NCI-H1105 (cell line): ENCODE results near the gene RNU7-1.

Experiments used
- DNase-seq: peaks from one replicate; lab custom pipeline; 2025; lab: John Stamatoyannopoulos, UW

The RNU7-1 gene

DNA sequence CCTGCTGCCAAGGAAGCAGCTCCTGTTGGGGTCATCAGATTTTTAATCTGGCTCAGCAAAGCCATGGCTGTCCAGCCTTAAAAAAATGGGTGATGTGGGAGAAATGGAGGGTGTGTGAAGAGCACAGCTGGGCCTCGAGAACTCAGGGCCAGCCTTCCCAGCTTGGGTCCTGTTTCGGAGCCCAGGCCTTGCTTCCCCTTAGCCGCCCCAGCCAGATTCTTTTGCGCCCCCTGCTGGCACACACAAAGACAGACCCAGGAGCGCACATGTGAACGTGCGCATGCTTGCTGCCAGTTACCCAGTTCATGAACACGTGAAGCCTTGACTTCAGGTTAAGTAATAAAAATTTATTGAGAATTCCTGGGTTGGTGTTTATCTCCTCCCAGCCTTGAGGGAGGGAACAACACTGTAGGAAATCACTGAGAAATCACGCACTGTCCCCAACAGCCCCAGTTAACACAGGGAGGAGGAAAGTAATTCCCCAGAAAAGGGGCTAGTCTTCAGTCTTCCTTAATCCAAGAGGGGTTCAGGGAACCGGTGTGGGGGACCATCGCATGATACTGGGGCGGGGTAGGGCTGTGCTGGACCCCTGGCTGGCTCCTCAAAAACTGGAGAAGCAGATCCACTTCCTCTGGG is 21.5 kb downstream of the RNU7-1 start:
- peak; percentile 92 for DNase-seq

DNA sequence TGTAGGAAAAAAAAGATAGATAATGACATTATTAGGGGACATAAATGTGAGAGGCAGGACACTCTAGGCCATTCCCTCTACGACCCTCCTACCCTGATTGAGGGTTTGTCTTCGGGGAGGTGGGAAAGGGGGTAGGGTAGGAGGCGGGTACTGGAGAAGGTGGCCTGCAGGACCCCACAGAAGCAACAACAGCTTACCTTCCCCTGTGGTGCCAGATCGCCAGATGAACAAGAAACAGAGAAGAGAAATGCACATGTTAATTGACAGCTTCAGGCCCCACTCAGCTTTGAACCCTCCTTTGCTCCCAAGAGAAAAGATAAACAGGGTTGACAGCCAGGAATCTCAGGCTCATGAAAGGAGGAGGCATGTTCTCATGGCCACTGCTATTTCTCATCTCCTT is 22.1 kb downstream of the RNU7-1 start:
- no peak for DNase-seq

- DNase-seq: no peak
Observed at GRCh38 chr12:6966351-6966750, 22.7 kb downstream of the RNU7-1 start.

GRCh38 chr12:6967651-6968100 is 24.1 kb downstream of the RNU7-1 start:
- no peak for DNase-seq

- no peak for DNase-seq
Observed at GRCh38 chr12:6968426-6968825, 24.8 kb downstream of the RNU7-1 start.

- DNase-seq: no peak
Observed at GRCh38 chr12:6970096-6970527, 26.5 kb downstream of the RNU7-1 start.

GRCh38 chr12:6974180-6974579 is 30.6 kb downstream of the RNU7-1 start:
- DNase-seq: no peak

DNA sequence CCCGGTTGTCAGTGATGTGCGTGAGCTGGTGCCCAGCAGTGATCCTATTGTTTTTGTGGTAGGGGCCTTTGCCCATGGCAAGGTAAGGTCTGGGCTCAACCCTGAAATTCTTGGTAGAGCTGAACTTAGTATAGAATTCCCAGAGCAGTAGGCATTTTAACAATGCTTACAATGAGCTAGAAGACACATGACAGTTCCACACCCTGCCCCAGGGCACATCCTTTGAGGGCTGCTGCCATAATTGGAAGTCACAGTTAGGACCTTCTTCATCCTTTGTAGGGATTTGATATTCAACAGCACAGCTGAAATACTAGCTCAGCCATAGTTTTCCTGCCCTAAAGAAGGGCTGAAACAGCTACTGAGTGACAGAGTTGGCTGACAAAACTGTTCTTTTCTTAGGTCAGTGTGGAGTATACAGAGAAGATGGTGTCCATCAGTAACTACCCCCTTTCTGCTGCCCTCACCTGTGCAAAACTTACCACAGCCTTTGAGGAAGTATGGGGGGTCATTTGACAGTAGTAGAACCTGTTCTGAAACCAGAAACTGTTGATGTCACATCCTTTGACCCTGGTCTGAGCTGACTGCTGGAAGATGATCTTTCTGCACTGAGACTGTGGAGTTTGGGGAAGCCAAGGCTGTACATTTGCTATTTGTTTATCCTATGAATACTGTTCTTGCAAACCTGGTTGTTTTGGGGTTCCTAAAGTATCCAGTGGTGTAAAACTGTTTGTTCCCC is 31.8 kb downstream of the RNU7-1 start:
- DNase-seq: no peak

DNA sequence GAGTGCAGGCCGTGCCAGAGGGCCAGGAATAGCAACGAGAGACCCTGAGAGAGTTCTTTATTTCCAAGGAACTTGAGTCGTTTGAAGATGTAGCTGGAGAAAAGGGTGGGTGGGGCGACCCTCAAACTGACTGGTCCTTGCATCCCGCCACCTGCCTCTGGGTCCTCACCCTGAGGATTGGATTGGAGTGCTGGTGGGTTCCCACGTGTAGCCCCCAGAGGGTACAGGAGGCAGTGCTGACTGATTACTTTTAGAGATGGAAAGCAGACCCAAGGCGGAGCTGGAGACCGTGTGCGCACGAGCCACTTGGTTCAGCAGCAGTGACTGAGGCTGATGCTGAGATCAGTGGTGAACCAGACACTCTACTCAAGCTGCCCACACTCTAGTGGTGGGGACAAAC is 34.0 kb downstream of the RNU7-1 start:
- DNase-seq: no peak

DNA sequence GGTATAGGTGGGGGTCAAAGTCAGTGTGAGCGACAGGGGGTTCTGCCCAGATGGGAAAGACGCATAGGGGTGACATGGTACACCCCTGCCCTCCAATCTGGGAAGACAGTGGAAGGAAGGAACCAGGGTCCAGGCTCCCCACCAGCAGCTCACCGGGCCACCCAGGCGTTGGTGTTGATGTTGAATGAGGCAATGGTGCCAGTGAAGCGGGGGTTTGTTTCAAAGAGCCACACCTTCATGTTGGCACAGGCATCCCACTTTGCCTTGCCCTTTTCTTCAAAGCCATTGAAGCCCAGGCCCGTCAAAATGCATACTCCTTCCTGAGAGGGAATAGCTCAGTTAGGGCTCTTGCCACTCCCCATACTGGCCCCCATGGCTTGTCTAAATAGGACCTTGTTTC is 34.6 kb downstream of the RNU7-1 start:
- no peak for DNase-seq

GRCh38 chr12:6978611-6979011 is 35.0 kb downstream of the RNU7-1 start:
- no peak for DNase-seq

- DNase-seq: no peak
Observed at GRCh38 chr12:6979021-6979420, 35.4 kb downstream of the RNU7-1 start.

DNA sequence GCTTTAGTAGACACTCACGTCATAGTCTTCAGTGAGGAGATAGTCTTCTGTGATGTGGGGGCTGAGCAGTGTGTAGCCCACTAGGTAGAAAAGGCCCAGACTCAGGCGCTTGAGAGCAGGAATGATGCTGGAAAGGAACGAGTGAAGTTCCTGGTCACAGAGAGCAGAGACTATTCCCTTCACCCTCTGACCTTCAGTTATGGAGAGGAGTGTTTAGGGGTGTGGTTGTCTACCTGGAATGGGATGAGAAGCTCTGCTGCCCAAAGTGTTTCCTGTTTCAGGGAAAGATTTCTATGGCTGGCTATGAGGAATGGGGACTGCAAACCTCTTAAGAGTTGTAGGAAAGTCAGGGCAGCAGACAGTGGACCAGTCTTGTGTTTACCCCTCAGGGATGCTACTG is 35.8 kb downstream of the RNU7-1 start:
- DNase-seq: no peak

- no peak for DNase-seq
Observed at GRCh38 chr12:6980075-6980474, 36.5 kb downstream of the RNU7-1 start.

DNA sequence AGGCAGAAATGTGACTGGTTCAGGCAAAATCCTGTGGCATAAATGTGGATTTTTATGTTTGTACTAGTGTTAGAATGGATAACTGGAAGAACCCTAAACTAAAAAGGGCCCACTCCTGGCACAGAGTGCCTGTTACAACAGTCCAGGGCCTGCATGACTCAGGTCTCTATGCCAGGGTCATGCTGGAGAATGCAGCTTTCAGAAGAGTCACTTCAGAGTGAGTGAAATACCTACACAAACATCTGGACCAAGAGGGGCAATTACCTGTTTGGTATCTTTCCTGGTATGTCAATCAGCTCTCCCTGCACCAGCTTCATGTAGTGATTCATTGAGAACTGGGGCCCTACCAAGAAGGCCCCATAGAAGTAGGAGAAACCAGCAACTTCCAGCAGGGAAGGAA is 37.1 kb downstream of the RNU7-1 start:
- DNase-seq: no peak

DNA sequence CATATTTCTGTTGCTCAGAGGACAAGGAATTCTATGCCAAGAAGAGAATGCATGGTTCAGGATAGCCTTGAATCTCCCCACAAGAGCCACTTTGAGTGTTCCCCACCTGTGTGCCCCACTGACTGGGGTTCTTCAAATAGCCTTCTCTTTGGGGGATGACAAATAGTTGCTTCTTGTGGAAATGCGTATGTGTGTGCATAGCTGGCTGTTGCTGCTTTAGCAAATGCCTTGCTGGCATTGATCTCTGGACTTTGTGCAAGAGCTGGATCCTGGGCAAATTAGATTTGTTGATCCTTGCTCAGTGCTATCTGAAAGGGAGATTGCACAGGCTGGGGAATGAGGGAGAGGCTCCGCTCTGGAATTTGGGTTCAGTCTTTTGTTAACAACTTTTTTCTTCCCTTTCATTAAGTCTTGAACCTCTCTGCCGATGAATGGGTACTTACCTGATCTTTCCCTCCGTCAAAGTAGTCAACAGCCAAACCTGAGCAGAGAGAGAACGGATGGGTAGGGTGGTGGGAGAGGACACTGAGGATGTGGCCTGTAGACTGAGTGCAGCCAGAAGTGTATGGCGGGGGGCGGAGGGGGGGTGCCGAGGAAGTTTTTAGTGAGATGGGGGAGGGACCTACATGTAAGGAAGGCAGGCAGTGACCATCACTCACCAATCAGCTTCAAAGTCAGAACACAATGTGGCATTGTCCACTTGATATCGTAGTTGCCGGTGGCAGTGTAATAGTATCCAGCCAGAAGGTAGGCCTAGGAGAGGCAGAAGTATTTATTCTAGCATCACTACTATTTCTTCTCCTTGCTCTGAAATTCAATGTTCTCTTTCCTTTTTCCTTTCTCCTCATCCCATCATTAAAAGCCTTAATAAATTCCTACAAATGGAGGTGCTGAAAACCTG is 37.8 kb downstream of the RNU7-1 start:
- DNase-seq: no peak

DNA sequence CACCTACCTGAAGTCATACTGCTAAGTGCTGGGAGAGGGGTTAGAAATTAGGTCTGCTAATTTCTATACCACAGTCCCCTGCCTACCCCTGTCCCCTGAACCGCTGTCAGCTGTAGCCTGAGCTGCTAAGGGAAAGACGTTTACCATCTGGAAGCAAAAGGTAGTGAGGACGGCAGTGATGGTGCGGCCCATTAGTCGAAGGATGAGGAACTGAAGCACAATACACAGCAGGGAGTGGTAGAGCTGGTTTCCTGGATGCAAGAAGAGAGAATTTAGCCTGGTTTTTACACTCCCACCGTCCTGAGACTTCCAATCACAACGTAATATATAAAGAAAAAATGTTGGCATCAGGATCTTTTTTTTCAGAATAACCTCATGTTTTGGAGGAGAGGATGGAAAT is 38.9 kb downstream of the RNU7-1 start:
- no peak for DNase-seq

GRCh38 chr12:6987956-6988553 is 44.4 kb downstream of the RNU7-1 start:
- DNase-seq: no peak
